ENCODE data around the gene KCNA2. TPM values are rescaled to one million over a fixed set of nuclear protein-coding genes. Genes with fewer than 3 reads are reported as not detected.

The KCNA2 gene
- total RNA-seq, 1 donor: not detected

GRCh38 chr1:110595353-110595710 is 10.8 kb downstream of the KCNA2 start:
- no peak for TF ChIP-seq CTCF (IDR thresholded peaks at IDR 0.05; ENCODE audit: insufficient read depth, low read depth, low read length)
- H3K4me3 ChIP-seq (ENCODE audit: low read depth, low read length): no peak overlapping the region
- no peak for DNase-seq (ENCODE audit: low read depth)

DNA sequence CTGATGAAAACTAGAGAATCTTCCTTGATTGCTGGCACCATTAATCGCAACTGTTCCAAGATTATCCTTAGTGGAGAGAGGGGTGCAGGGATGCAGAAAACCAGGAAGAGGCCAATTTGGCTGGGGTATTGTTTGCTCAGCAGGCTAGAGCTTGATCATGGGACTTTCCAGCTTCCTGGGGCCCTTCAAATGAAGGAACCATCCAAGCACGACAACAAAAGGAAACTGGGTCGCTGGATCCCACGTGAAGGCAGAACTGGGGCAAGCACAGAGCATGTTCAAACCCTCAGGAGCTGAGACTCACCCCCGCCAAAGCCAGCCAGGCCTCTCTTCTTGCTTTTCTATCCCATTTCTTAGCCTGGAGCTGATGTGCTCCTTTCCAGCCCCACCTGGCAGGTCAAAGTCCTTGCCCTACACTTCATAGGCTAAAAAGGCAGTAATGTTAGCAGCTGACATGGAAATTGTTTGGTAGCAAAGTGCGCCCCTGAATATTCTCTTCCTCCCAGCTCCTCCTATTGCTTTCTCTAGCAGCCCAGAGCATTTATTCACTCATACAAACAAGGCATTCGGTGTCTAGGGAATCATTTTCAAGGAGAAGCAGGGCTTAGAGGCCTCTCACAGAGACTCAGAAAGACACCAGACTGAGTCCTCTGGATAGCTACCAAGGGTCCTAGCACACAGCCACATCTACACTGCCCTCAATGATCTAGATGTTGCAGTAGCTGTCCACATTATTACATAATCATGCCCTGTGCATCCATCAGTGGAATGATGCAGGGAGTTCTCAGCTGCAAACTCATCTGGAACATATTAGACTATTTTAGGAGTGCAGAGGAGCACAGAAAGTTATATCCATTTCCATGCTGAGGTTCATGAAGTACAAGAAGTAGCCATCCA is 11.5 kb downstream of the KCNA2 start:
- no peak for DNase-seq (ENCODE audit: low read depth)
- no peak overlapping the region for H3K4me3 ChIP-seq (ENCODE audit: low read depth, low read length)
- TF ChIP-seq CTCF (IDR thresholded peaks at IDR 0.05; ENCODE audit: insufficient read depth, low read depth, low read length): no peak

DNA sequence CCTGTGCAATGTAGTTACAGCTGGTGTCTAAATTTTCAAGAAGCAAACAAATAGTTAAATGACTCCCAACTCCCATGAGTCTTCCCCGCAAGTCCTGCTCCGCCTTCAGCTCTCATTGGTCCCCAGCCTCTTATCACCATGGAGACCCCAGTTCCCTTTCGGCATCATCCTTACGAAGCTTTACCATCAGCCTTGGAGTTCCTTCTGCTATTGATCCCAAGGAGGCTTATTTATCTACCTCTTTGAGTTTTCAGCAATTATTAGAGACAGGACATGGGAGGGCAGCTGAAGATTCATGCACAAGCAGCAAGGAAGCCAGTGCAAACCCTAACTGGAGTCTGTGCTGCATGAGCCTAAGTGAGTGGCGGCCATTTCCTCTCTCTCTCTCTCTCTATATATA is 12.3 kb downstream of the KCNA2 start:
- H3K4me3 ChIP-seq (ENCODE audit: low read depth, low read length): no peak overlapping the region
- no peak for DNase-seq (ENCODE audit: low read depth)
- TF ChIP-seq CTCF (IDR thresholded peaks at IDR 0.05; ENCODE audit: insufficient read depth, low read depth, low read length): no peak

DNA sequence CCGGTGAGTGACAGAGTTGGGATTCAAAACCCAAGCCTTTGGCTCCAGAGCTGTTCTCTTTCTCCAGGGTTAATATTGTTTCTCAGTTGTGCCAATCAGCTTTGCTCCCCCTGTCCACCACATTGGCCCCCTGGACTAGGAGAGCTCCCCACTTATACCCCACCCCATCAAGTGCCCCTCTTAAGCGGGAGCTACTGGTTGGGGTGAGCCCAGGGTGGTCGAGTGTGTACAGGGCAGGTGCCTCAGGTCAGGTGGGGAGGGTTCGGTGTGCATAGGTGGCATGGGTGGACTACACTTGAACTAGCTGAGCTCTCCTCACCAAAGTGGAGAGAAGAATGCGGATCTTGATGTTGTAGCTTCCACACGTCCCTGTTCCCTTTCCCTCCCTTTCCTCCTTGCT is 14.2 kb downstream of the KCNA2 start:
- DNase-seq (ENCODE audit: low read depth): no peak
- H3K4me3 ChIP-seq (ENCODE audit: low read depth, low read length): no peak overlapping the region
- no peak for TF ChIP-seq CTCF (IDR thresholded peaks at IDR 0.05; ENCODE audit: insufficient read depth, low read depth, low read length)

- no peak for DNase-seq (ENCODE audit: low read depth)
- H3K4me3 ChIP-seq (ENCODE audit: low read depth, low read length): no peak overlapping the region
- TF ChIP-seq CTCF (IDR thresholded peaks at IDR 0.05; ENCODE audit: insufficient read depth, low read depth, low read length): no peak
Measured at GRCh38 chr1:110588991-110589390, 17.2 kb downstream of the KCNA2 start.

DNA sequence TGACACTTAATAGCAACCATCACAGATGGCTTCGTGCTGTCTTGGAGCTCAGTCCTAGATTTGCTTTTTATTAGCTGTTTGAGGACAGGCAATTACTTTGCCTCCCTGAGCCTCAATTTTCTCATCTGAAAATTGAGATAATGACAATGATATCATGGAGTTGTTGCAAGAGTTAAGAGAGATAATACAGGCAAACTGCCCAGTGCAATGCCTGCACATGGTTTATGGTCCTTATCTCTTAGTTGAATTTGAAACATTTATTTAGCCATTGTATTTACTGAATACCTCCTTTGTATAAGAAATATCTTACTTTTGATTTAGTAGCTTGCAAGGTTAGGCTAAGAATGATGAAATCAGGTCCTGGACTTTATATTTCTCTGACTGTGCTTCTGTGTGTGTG is 17.7 kb downstream of the KCNA2 start:
- no peak for DNase-seq (ENCODE audit: low read depth)
- TF ChIP-seq CTCF (IDR thresholded peaks at IDR 0.05; ENCODE audit: insufficient read depth, low read depth, low read length): no peak

DNA sequence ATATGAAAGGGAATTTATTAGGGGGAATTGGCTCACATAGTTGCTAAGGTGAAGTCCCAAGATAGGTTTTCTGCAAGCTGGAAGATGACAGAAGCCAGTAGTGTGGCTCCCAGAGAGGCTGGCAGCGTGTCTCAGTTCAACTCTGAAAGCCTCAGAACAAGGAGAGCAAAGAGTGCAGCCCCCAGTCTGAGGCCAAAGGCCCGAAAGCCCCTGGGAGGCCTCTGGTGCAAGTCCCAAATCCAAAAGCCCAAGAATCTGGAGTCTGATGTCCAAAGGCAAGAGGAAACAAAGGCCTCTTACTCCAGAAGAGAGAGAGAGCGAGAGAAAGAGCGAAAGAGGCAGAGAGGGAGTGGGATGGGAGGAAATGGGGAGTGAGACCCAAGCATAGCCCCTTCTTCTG is 18.3 kb downstream of the KCNA2 start:
- H3K4me3 ChIP-seq (ENCODE audit: low read depth, low read length): no peak overlapping the region
- no peak for DNase-seq (ENCODE audit: low read depth)
- TF ChIP-seq CTCF (IDR thresholded peaks at IDR 0.05; ENCODE audit: insufficient read depth, low read depth, low read length): no peak

More for the DNA sequence above, 17.7 kb downstream of the KCNA2 start:
- H3K4me3 ChIP-seq (ENCODE audit: low read depth, low read length): no peak overlapping the region

Data from fibroblast of villous mesenchyme (primary cell).